GM18907 (cell line): ENCODE data around the gene TMEM237.

ENCODE experiments used
- ATAC-seq: cut with Tn5 transposase; IDR thresholded peaks from one replicate; pipeline ENCODE4 v1.9.1; 2021; ENCODE audit warnings: mild to moderate bottlenecking, moderate library complexity; ENCODE audit not compliant: unreplicated experiment

TMEM237 gene

GRCh38 chr2:201642579-201643215, 606 bp downstream of the TMEM237 start:
- ATAC-seq = peak; percentile 80

GRCh38 chr2:201642086-201642578, 1.2 kb downstream of the TMEM237 start:
- ATAC-seq = peak; percentile 45

- no peak for ATAC-seq
Observed at GRCh38 chr2:201639205-201639604, 4.1 kb downstream of the TMEM237 start.

- ATAC-seq = no peak
Observed at GRCh38 chr2:201638326-201638725, 5.0 kb downstream of the TMEM237 start.

GRCh38 chr2:201633661-201634249, 9.5 kb downstream of the TMEM237 start:
- ATAC-seq = no peak

- ATAC-seq = no peak
Observed at GRCh38 chr2:201631041-201631440, 12.3 kb downstream of the TMEM237 start.

GRCh38 chr2:201630577-201630976, 12.7 kb downstream of the TMEM237 start:
- no peak for ATAC-seq

- no peak for ATAC-seq
Observed at GRCh38 chr2:201628545-201628944, 14.8 kb downstream of the TMEM237 start.

GRCh38 chr2:201622306-201622970, 20.9 kb downstream of the TMEM237 start:
- ATAC-seq = no peak

- ATAC-seq = no peak
Observed at GRCh38 chr2:201621293-201621999, 21.9 kb downstream of the TMEM237 start.

- no peak for ATAC-seq
Observed at GRCh38 chr2:201618744-201619662, 24.3 kb downstream of the TMEM237 start.

GRCh38 chr2:201608021-201608420, 35.3 kb downstream of the TMEM237 start:
- ATAC-seq = no peak

- no peak for ATAC-seq
Observed at GRCh38 chr2:201607568-201607967, 35.7 kb downstream of the TMEM237 start.

- ATAC-seq = no peak
Observed at GRCh38 chr2:201600906-201601305, 42.4 kb downstream of the TMEM237 start.

GRCh38 chr2:201597397-201597796, 45.9 kb downstream of the TMEM237 start:
- ATAC-seq = no peak

GRCh38 chr2:201580486-201580885, 62.8 kb downstream of the TMEM237 start:
- ATAC-seq = no peak

GRCh38 chr2:201579536-201579935, 63.8 kb downstream of the TMEM237 start:
- ATAC-seq = no peak

GRCh38 chr2:201575971-201576370, 67.3 kb downstream of the TMEM237 start:
- ATAC-seq = no peak

- ATAC-seq = no peak
Observed at GRCh38 chr2:201574766-201575165, 68.5 kb downstream of the TMEM237 start.

GRCh38 chr2:201572846-201573508, 70.3 kb downstream of the TMEM237 start:
- no peak for ATAC-seq
